NOMO-1 treated with DMSO at 0.1 percent for 48 hours (cell line): ENCODE data around the gene TRPV5.
A peak's percentile ranks its signal among the peaks of the same experiment; 100 is the strongest.

ENCODE experiments used
- DNase-seq: peaks from one replicate; lab custom pipeline; 2025; ENCODE audit not compliant: unreplicated experiment; lab: John Stamatoyannopoulos, UW

The TRPV5 gene

DNA sequence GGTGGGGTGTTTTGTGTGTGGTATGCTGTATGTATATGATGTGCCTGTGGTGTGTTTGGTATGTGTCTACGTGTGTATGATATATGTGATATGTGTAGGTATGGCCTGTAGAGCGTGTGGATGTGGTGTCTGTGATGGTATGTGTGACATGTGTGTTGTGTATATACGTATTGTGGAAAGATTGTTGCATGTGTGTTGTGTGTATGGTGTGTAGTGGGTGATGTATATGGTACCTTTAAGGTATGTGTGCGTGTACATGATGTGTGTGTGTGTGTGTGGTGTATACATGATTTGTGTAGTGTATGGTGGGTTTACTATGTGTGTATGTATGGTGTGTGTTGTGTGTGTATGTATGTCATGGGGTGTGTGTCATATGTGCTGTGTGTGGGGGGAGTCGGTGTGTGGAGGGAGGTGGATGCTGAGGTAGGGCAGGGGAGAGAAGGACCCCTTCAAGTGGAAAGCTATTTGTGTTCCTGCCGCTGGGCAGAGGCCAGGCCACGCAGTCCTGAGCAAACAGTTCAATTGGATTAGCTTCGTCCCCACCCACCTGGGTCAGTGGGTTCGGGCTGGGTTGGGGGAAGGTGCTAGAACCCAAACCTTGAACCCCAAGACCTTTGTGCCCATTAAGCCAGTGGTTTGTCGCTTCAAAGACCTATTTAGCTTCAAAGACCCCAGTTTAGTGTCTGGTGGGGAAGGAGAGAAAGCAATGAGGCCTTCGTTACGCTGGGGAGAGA lies 46.1 kb downstream of the TRPV5 start:
- no peak for DNase-seq

GRCh38 chr7:142886866-142887265 lies 46.7 kb downstream of the TRPV5 start:
- DNase-seq: no peak

GRCh38 chr7:142885311-142886230 lies 48.0 kb downstream of the TRPV5 start, which contains the start of gene TRPV6:
Gene TRPV6 (minus strand): TSS chr7:142885745.
- no peak for DNase-seq

DNA sequence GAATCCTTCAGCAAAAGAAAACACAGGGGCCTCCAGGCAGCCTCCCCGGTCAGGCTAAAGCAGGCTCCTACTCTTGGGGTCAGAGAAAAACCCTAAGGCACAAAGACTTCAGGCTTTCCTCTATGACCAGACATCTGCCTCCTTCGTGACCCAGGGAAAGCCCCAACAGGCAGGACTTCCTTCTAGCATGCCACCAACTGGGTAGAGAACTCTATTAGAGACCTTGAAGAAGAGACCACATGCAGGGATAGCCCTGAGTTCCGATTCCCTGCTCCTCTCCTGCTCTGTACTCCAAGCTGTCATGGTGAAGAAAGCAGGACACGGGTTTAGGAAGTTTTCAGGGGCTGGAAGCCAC lies 49.3 kb downstream of the TRPV5 start:
- no peak for DNase-seq

GRCh38 chr7:142883571-142884285 lies 49.8 kb downstream of the TRPV5 start:
- no peak for DNase-seq

GRCh38 chr7:142883145-142883544 lies 50.4 kb downstream of the TRPV5 start:
- no peak for DNase-seq

- no peak for DNase-seq
Observed at GRCh38 chr7:142882338-142882678, 51.2 kb downstream of the TRPV5 start.

GRCh38 chr7:142881586-142882337 lies 51.8 kb downstream of the TRPV5 start:
- DNase-seq: no peak

- DNase-seq: peak; percentile 0
Observed at GRCh38 chr7:142880876-142881505, 52.6 kb downstream of the TRPV5 start.

GRCh38 chr7:142879060-142879459 lies 54.5 kb downstream of the TRPV5 start:
- DNase-seq: no peak

GRCh38 chr7:142878315-142878714 lies 55.2 kb downstream of the TRPV5 start:
- DNase-seq: no peak

GRCh38 chr7:142876991-142877910 lies 56.3 kb downstream of the TRPV5 start:
- no peak for DNase-seq

DNA sequence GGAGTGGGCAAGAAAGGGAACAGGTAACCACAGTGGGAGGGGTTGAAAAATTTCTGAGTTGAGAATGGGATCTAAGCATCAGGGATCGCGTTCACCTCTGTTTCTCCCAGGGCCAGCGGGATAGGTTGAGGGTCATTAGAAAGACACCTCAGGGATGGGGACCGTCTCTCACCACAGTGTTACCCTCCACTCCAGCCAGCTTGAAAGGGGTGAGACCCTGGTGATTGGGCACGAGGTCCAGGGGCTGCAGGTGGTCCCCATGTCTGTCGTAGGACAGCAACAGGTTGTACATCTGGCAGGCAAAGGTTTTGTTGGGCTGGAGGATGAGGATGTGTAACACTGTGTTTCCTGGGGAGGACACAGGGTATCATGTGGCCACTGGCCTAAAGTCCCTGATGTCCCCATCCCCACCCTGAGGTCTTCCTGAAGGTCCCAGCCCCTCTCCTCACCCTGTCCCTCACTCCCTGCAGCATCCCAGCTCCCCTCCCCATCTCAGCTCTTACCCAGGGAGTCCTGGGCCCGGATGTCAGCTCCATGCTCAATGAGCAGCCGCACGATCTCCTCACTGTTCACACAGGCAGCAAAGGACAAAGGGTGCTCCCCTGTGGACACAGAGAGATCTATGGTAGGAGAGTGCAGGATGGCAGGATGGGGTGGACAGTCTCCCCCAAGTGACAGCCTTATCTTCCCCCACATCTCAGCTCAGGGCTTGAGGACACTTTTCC lies 57.1 kb downstream of the TRPV5 start:
- no peak for DNase-seq

- no peak for DNase-seq
Observed at GRCh38 chr7:142875456-142875855, 58.1 kb downstream of the TRPV5 start.

DNA sequence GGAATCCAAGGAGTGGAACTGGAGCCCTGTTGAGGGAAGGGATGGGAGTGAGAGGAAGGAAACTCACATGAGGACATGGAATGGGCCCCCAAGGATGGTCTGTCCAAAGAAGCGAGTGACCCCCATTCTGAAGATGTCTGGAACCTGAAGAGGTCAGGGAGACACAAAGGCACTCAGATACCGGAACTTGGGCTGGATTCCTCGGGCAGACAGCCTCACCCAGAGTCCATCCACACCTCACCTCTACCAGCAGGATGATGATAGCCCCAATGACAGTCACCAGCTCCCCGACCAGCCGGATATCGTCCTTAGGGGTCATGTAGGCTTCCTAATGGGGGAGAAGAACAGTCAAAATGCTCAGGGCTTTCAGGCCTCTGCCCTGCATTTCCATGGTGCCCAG lies 58.7 kb downstream of the TRPV5 start:
- DNase-seq: no peak

DNA sequence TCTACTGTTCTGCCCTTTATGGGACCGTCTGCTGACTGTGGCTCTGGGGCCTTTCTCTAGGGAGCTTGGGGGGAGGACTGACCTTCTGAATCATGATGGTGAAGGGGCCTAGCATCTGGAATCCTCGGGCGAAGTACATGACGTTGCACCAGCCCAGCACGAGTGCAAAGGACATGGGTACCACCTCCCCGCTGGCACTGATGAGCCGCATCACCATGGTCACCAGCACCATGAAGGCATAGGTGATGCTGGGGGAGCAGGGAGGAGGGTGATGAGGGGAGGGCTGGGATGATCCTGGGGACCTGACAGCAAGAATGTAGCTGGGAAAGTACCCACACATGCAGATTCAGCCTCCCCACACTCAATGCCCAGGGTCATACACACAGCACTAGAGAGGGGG lies 59.1 kb downstream of the TRPV5 start:
- no peak for DNase-seq

GRCh38 chr7:142873871-142874270 lies 59.7 kb downstream of the TRPV5 start:
- no peak for DNase-seq

DNA sequence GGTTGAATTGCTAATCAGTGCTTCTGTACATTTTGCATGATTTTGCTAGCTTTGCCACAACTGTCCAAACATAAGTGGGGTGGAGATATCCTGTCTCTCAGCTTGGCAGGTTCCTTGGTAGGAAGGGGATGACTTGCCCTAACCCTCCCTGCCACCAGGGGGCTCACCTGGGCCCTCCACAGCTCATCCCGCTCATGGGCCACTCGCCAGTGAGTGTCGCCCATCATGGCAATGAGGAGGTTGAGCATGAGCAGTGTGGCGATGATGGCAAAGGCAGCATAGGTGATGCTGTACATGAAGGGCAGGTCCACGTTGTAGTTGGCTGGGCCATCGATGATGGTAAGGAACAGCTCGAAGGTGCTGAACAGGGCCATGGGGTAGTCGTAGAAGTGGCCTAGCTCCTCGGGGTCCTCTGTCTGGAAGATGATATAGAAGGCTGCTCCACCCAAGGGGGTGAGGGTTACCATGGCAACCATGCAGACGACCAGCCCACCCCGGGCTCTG lies 60.2 kb downstream of the TRPV5 start:
- DNase-seq: peak; percentile 1
